Cardiac septum (tissue), 1 donor: ENCODE measurements around the gene CASZ1. TPM values are rescaled to one million over a fixed set of nuclear protein-coding genes. Genes with fewer than 3 reads are reported as not detected.

Experiments
- DNase-seq: peaks from one replicate; pipeline ENCODE4 v3.0.0-alpha.2; 2020; ENCODE audit warnings: low spot score
- intact Hi-C: fragments of 100-400 bp; cut with DNase I; formaldehyde crosslinking; loops from one replicate; pipeline ENCODE4 v1.14.0; 2022
- total RNA-seq: library from RNA; stranded (reverse); fragmentation: NEBNext Ultra II Directional; extraction: Animal tissue kit (Norgen Biotek cat#: 25700); gene quantifications from one replicate; pipeline ENCODE4 v1.2.1, GENCODE V29; 2021
- donor health status: DM: no; HTN: no; CAD: no.

The CASZ1 gene
- total RNA-seq, 1 donor from 2014 or later = 82.0 TPM

DNA sequence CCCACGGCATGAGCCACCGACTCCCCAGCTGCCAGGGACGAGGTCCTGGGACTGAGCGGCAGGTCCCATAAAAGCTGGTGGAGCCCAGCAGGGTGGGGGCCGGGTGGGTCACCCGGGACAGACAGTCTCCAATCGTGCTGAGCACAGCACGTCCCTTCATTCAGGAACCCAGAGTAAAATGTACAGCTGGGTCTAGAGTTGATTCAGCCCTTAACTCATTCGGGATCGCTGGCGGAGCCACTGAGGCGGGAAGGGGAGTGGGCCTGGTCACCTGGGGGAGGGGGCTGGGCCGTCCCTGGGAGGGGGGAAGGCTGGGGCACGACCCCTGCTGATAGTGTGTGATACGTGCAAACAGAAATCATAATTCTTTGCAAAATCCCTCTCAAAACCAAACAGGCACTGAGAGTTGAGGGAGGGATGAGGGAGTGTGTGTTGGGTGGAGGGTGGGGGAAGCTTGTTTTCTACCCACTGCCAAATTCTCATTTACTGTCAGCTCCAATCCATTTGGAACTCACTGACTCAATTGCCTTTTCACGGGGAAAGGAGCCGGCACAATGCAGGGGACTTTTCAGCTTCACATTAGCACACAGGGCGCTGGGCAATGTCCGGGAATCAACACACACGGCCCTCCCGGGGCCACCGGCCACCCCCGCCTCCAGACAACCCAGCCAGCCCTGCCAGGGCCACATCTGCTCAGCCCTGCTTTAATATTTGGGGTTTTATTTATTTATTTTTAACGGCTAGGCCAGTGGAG, 13.8 kb downstream of the CASZ1 start:
- peak; percentile 63 for DNase-seq
- intact Hi-C loops = no loop called here

DNA sequence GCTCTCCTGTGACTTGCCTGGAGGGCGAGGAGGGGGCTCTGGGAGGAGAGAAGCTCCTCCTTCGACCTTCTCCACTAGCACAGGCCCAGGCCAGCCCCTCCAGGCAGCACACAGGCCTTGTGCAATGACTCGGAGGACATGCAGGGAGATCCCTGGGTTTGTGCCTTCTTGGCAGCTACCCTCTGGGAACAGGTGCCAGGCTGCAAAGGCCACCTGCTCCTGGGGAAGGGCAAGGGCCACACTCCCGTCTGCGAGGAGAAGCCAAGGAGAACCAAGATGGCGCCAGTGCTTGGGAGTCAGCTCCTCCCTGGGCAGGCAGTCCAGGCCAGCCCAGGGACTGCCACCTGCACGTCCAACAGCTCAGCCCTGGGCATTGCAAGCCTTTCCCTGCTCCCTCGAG, 15.3 kb downstream of the CASZ1 start:
- no peak for DNase-seq
- intact Hi-C loops = no loop called here

DNA sequence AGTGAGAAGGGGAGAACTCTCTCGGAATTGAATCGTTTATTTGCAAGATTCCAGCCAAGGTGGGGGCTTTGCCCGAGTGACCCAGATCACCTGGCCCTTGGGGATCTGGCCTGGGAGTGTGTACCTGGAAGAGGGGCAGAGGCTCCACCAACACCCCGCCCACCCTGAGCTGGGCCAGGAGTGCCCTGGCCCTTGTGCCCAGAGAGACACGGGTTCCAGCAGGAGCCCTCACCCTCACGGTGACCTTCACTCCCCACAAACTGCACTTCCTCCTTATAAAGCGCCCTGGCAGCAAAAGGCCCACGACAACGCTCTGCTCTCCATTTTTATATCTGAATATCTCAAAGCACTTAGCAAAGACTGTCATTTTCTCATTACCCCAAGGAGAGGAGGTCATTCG, 16.6 kb downstream of the CASZ1 start:
- intact Hi-C loops = no loop called here
- DNase-seq = peak; percentile 67

DNA sequence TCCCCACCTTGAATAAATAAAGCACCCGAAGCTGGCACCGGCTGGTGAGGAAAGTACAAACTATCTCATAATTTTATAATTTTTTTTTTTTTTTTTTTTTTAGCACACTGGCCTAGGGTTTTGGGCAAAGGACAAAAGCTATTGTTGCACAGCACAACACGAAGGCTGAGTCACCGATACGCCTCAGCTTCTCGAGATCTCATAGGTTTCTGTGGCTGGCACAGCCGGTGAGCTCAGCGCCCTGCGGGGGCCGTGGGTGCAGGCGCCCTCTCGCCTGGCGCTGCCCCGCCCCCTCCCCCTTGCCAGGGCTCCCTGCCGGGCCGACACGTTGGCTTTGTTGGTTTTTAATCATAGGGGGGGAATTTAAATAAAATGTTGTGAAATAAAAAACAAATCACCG, 17.2 kb downstream of the CASZ1 start:
- DNase-seq = no peak
- intact Hi-C loops = no loop called here

DNA sequence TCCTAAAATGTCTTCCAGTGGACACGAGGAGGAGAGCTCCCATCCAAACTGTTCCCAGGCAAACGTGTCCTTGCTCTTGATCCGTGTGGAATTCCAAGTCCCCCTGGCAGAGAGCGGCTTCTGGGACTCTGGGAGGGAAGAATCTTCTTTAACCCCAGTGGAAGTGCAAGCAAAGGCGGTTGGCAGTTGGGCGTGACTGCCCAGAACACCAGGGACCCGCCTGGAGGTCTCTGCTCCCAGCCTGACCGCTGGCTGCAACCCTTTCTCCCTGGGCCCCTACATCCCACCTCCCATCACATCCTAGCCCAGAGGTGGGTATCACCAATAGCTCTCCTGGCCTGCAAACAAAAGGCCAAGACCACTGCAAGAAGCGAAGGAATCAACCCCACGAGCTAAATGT, 17.8 kb downstream of the CASZ1 start:
- DNase-seq = no peak

DNA sequence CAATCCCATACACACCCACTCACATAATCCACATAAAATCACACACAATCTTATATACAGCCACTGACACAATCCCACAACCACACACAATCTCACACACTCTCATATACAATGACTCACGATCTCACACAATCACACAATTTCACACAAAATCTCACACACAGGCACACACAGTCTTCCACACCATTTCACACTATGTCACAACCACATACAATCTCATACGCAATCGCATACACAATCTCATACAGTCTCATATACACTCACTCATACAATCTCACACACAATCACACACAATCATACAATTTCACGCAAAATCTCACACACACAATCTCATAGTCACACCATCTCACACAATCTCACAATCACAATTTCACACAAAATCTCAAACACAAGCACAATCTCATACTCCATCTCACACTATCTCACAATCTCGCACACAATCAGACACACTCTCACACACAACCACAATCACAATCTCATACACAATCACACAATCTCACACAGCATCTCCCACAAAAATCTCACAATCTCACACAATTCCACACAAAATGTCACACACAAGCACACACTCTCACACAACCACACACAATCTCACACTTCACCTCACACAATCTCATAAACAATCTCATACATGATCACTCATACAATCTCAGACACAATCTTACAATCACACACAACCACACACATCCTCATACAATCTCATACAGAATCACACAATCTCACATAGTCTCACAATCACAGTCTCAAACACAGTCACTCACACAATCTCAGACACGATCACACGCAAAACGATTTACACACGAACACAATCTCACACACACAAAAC, 18.5 kb downstream of the CASZ1 start:
- intact Hi-C loops = no loop called here
- DNase-seq = no peak

More for the DNA sequence above, 17.8 kb downstream of the CASZ1 start:
- intact Hi-C loops = no loop called here

DNA sequence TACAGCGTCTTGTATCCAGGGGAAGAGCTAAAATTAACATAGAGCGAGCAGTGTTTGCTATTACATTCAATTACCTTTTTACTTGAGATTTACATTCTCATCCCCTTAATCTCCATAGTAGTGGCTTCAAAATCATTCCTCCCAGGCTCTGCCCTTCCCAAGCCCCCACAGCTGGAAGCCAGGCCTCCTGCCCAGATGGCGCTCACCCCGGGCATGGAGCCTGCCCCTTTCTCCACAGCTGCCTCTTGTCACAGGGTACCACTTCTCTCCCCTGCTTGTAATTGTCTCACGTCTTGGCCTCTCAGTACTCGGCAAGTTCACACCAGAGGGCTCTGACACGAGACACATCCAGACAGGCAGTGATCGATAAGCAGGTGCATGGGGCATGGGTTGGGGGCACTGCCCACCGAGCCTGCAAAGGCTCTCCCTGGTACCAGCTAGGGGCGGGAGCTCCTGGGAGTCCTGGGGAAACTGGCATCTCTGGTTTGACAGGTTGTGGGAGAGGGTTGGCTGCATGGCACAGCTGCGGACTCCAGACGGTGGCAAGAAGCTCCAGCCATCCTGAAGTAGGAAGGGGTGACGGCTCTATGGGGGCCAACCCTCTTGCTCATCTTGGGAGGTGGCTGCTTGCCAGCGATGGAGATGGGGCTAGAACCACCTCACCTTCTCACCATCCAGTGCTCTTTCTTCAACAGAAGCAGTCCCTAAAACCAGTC, 20.1 kb downstream of the CASZ1 start:
- no peak for DNase-seq
- intact Hi-C loops = no loop called here

DNA sequence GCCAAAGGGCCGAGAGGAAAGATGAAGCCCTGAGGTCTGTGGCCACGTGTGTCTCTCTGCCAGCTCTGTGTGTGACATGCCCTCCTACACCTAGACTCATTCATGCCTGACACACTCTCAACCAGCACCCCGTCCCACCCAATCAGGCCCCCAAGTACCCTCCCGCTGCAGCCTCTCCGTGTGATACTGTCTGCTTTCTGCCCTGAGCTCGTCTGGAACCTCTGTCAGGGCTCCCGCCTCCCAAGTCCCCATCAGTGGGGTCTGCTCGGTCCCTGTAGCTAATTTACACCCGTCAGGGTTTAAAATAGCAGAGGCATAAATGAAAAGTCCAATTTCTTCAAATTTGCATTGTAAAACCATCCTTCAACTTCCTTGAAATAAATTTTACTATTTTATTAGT, 20.7 kb downstream of the CASZ1 start:
- DNase-seq = no peak
- intact Hi-C loops = no loop called here

DNA sequence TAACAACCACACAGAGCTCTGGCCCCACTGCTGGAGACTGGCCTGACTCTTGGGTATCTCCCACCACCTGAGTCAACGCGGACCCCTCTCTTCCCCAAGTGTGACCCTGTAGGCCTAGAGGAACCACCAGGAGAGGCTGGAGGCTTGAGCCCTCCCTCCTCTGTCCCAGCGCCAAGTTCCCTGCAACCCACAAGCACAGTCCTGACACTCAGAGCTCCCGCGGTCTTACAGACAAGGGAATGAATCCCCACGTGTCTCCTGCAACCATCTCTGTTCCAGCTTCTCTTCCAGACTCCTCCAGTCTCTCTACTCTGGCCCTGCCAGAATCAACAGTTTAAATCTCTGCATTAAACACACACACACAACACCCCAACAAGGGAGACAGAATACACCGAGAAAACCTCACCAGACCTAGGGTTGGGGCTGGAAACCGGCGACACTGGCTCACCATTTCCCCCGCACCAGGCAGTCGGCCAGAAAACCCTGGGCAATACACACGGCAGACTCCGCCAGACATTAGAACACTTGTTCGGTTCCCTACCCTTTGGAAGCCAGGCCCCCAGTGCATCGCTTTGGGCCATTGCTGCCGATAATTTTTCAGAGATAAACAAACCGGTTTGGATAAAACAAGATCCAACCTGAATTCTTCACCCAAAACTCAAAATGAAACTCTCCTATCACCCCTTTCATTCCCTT, 21.7 kb downstream of the CASZ1 start:
- intact Hi-C loops = no loop called here
- DNase-seq = no peak

- DNase-seq = no peak
These were observed 22.4 kb downstream of the CASZ1 start for GRCh38 chr1:10773851-10774614.

DNA sequence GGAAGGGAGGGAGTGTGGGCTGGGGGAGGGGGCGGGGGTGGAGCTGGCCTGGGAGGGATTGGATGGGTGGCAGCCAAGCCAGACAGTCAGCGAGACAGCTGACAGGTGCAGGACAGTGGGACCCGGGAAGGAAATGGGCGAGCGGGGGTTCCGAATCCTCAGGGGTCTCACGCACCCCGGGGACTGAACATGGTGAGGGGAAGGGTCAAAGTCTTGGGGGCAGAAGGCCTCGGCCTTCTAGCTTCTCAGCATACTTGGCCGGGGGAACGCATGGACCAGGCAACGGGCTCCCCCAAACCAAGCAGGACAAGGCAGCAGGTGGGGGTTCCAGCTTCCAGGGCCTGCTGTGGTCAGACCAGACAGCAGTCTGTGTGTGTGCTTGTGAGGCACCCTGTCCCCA, 23.1 kb downstream of the CASZ1 start:
- DNase-seq = no peak
- intact Hi-C loops = no loop called here

More at GRCh38 chr1:10773851-10774614, 22.4 kb downstream of the CASZ1 start:
- intact Hi-C loops = no loop called here

DNA sequence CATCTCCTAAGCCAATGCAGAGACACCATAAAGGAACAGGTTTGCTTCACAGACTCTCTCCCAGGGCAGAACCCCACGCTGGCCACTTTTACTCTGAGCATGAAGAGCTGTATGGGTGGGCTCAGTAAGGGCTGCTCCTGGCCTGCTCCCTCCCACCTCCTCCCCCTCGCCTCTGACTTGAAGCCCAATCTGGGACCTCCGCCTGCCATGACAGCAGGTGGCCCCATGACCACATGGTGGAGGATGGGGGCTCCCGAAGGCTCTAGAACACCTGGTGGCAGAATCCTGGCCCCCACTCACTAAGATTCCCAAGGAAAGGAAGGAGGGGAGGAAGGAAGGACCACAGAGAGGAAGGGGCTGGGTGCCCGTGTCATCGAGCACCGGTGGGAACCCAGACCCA, 23.7 kb downstream of the CASZ1 start:
- intact Hi-C loops = no loop called here
- no peak for DNase-seq

GRCh38 chr1:10771789-10772188, 24.7 kb downstream of the CASZ1 start:
- DNase-seq = no peak
- intact Hi-C loops = no loop called here

DNA sequence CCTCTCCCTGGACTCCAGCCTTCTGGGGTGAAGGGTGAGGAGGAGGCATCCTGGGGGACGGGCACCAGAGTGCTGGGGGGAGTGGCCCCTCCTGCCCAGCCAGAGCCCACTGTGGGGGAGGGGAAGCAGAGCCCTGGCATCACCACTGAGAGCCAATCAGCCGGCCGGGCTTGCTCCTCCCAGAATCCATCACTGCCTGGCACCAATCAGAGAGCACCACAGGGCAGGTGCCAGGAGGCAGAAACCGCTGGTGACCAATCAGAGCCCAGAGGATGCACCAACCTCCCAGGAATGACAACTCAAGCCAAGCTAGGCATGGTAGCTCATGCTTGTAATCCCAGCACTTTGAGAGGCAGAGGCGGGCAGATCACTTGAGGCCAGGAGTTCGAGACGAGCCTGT, 27.9 kb downstream of the CASZ1 start:
- intact Hi-C loops = no loop called here
- no peak for DNase-seq

- no peak for DNase-seq
- intact Hi-C loops = no loop called here
These were observed 29.2 kb downstream of the CASZ1 start for GRCh38 chr1:10767282-10767681.

GRCh38 chr1:10765734-10766478, 30.5 kb downstream of the CASZ1 start:
- intact Hi-C loops = no loop called here
- no peak for DNase-seq

- DNase-seq = no peak
- intact Hi-C loops = no loop called here
These were observed 31.1 kb downstream of the CASZ1 start for GRCh38 chr1:10765304-10765703.

GRCh38 chr1:10764296-10764798, 32.1 kb downstream of the CASZ1 start:
- DNase-seq = no peak
- intact Hi-C loops = no loop called here
